ENCODE results near the gene SLC5A4. TPM values are rescaled to one million over a fixed set of nuclear protein-coding genes. Genes with fewer than 3 reads are reported as not detected.

Gene SLC5A4
- total and polyA plus RNA-seq, 2 of the 4 experiments (the other 2 are of a cell fraction): 0.10 to 0.18 TPM

DNA sequence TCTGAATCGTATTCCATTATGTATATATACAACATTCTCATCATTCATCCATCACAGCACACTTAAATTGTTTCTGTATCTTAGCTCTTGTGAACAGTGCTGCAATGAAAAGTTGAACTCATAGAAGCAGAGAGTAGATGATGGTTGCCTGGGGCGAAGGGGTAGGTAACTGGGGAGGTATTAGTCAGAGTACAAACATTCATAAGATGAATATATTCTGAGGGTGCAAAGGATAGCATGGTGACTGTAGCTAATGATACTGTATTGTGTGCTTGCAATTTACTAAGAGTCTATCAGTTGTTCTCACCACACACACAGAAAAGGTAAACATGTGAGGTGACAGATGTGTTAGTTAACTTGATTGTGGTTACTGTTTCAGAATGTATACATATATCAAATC is 37.7 kb downstream of the SLC5A4 start:
- dilution Hi-C loops (cut with HindIII; ENCODE audit: low sequenced_read_pairs, unreplicated experiment) (no loop called here), intact Hi-C loops (cut with micrococcal nuclease) (no loop called here), in situ Hi-C loops (cut with MboI; ENCODE audit: low sequenced_read_pairs) (no loop called here)
- H2AFZ ChIP-seq (replicated peaks; ENCODE audit: low read length, poor library complexity): no peak overlapping the region
- no peak overlapping the region for H2BK15ac ChIP-seq (ENCODE audit: low read depth, low read length)
- no peak overlapping the region for H2BK20ac ChIP-seq (ENCODE audit: low read depth, low read length)
- no peaks in the 10 kb centered on the region for H3K79me1 ChIP-seq (ENCODE audit: low read depth in 1 of 2, low read length in 2 of 2)
- no peak for DNase-seq
- H3K4me3 ChIP-seq (ENCODE audit: insufficient read depth, low read depth, low read length): no peak overlapping the region
- H4K20me1 ChIP-seq (ENCODE audit: insufficient read depth, low read length): no peaks in the 10 kb centered on the region
- ATAC-seq (ENCODE audit: low read depth): no peak
- no peak overlapping the region for H3K23ac ChIP-seq (ENCODE audit: low read depth, low read length)
- H3K9me1 ChIP-seq (ENCODE audit: insufficient read depth, low read length): no peaks in the 10 kb centered on the region
- H3K9me3 ChIP-seq (ENCODE audit: control insufficient read depth, insufficient read depth, low read length): no peaks in the 10 kb centered on the region
- H3K4me1 ChIP-seq (ENCODE audit: control insufficient read depth, insufficient read depth, low read length): no peaks in the 10 kb centered on the region
- H3K9ac ChIP-seq (ENCODE audit: low read depth, low read length): no peak overlapping the region
- no peak overlapping the region for H4K91ac ChIP-seq (ENCODE audit: insufficient read depth, low read depth, low read length)
- no peak overlapping the region for H2BK120ac ChIP-seq (ENCODE audit: low read depth, low read length)
- no peak overlapping the region for H3K27ac ChIP-seq (ENCODE audit: insufficient read depth, low read length)
- no TSS peak for BruUV-seq (replicated peaks)
- H2AK5ac ChIP-seq (ENCODE audit: low read depth, low read length): no peak overlapping the region
- ChIA-PET CTCF (no interaction called here), POLR2A (ENCODE audit: unreplicated experiment) (no interaction called here)
- WGBS, 2 experiments (ENCODE audit: extremely low coverage in 2 of 2, insufficient read length in 1 of 2): no CpG with 5 or more reads among the region's 2 CpGs
- H3K4ac ChIP-seq (ENCODE audit: low read depth, low read length): no peak overlapping the region
- no peaks in the 10 kb centered on the region for H3K36me3 ChIP-seq (ENCODE audit: control insufficient read depth, insufficient read depth, low read length)
- H3K14ac ChIP-seq (replicated peaks; ENCODE audit: low read depth, low read length): no peak overlapping the region
- H4K8ac ChIP-seq (ENCODE audit: low read depth in 2 of 2, low read length in 2 of 2): no peak overlapping the region
- no peak overlapping the region for H2AK9ac ChIP-seq (replicated peaks; ENCODE audit: low read depth, low read length, poor library complexity)
- no peak for TF ChIP-seq MXI1 (IDR thresholded peaks at IDR 0.05; ENCODE audit: borderline replicate concordance, low read depth, low read length)
- TF ChIP-seq MAZ (IDR thresholded peaks at IDR 0.05; ENCODE audit: borderline replicate concordance, low read depth, low read length): no peak
- TF ChIP-seq BHLHE40 (IDR thresholded peaks at IDR 0.05; ENCODE audit: low read depth, low read length): no peak
- TF ChIP-seq, protein P1, sequence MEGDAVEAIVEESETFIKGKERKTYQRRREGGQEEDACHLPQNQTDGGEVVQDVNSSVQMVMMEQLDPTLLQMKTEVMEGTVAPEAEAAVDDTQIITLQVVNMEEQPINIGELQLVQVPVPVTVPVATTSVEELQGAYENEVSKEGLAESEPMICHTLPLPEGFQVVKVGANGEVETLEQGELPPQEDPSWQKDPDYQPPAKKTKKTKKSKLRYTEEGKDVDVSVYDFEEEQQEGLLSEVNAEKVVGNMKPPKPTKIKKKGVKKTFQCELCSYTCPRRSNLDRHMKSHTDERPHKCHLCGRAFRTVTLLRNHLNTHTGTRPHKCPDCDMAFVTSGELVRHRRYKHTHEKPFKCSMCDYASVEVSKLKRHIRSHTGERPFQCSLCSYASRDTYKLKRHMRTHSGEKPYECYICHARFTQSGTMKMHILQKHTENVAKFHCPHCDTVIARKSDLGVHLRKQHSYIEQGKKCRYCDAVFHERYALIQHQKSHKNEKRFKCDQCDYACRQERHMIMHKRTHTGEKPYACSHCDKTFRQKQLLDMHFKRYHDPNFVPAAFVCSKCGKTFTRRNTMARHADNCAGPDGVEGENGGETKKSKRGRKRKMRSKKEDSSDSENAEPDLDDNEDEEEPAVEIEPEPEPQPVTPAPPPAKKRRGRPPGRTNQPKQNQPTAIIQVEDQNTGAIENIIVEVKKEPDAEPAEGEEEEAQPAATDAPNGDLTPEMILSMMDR (conservative IDR thresholded peaks at IDR 0.05; ENCODE audit: low read depth, low read length): no peak
- TF ChIP-seq RFX5 (IDR thresholded peaks at IDR 0.05; ENCODE audit: low read depth, low read length): no peak
- TF ChIP-seq, protein P2, sequence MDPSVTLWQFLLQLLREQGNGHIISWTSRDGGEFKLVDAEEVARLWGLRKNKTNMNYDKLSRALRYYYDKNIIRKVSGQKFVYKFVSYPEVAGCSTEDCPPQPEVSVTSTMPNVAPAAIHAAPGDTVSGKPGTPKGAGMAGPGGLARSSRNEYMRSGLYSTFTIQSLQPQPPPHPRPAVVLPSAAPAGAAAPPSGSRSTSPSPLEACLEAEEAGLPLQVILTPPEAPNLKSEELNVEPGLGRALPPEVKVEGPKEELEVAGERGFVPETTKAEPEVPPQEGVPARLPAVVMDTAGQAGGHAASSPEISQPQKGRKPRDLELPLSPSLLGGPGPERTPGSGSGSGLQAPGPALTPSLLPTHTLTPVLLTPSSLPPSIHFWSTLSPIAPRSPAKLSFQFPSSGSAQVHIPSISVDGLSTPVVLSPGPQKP (IDR thresholded peaks at IDR 0.05; ENCODE audit: borderline replicate concordance, low read depth, low read length): no peak
- no peak for TF ChIP-seq MAFK (IDR thresholded peaks at IDR 0.05; ENCODE audit: low read depth, low read length)
- TF ChIP-seq NFE2L2 (IDR thresholded peaks at IDR 0.05; ENCODE audit: low read depth, low read length): no peak
- TF ChIP-seq FOS (IDR thresholded peaks at IDR 0.05; ENCODE audit: low read depth, low read length): no peak
- TF ChIP-seq CEBPB (IDR thresholded peaks at IDR 0.05; ENCODE audit: low read depth, low read length): no peak
- no peak for TF ChIP-seq RCOR1 (IDR thresholded peaks at IDR 0.05; ENCODE audit: insufficient replicate concordance, low read length)
- TF ChIP-seq CHD1 (IDR thresholded peaks at IDR 0.05; ENCODE audit: low read depth, low read length): no peak
- no peak for TF ChIP-seq RAD21 (IDR thresholded peaks at IDR 0.05; ENCODE audit: low read length)
- TF ChIP-seq POLR2A (IDR thresholded peaks at IDR 0.05; ENCODE audit: low read depth, low read length): no peak
- no peak overlapping the region for H2BK5ac ChIP-seq (ENCODE audit: low read depth, low read length, poor library complexity, severe bottlenecking)
- no peak overlapping the region for H3K56ac ChIP-seq (ENCODE audit: extremely low read depth, insufficient read depth, low read length)
- H3K4me2 ChIP-seq (ENCODE audit: low read depth, low read length): no peak overlapping the region
- no peaks in the 10 kb centered on the region; the same call in 1 of the 2 replicates for H3K27me3 ChIP-seq (ENCODE audit: control insufficient read depth, insufficient read depth, low read length)
- H3K18ac ChIP-seq (ENCODE audit: low read depth, low read length): no peak overlapping the region
- no peak overlapping the region for H4K5ac ChIP-seq (ENCODE audit: low read depth, low read length)

All from IMR-90 (cell line).